HEK293 (cell line): ENCODE data around the gene MORF4L2.

Experiments used
- CTCF ChIA-PET: fragments of 350-600 bp; formaldehyde crosslinking; extraction: SDS; loops from one replicate; lab custom pipeline; 2021; ENCODE audit warnings: antibody characterized with exemption; lab: Yijun Ruan, JAX
- POLR2A ChIA-PET: fragments of 300-600 bp; formaldehyde crosslinking; extraction: SDS; loops from one replicate; lab custom pipeline; 2020; ENCODE audit warnings: antibody characterized with exemption, inconsistent platforms; lab: Yijun Ruan, JAX
- H3K27ac ChIP-seq: fragments of 200-500 bp; sonication (Bioruptor generic); 2 replicates; pipeline ENCODE4 v1.5.1; 2014; ENCODE audit warnings: low read depth, low read length, control low read depth, inconsistent platforms; ENCODE audit errors: extremely low read depth
- H3K36me3 ChIP-seq, 2 experiments: fragments of 200-500 bp in 1 of 2; sonication (Bioruptor generic) in 1 of 2; 1 replicate in 1 of 2; 2 replicates in 1 of 2; pipeline ENCODE4 v1.5.1; 2014 to 2017; ENCODE audit warnings: inconsistent platforms in 2 of 2, low read length in 2 of 2; ENCODE audit not compliant: control insufficient read depth in 2 of 2, insufficient read depth in 1 of 2
- H3K4me1 ChIP-seq: fragments of 200-500 bp; sonication (Bioruptor generic); 2 replicates; pipeline ENCODE4 v1.5.1; 2014; ENCODE audit warnings: mild to moderate bottlenecking, low read length, inconsistent platforms; ENCODE audit not compliant: control insufficient read depth, insufficient read depth
- H3K4me3 ChIP-seq: 2 replicates; pipeline ENCODE4 v1.5.1; 2011; ENCODE audit warnings: low read depth, mild to moderate bottlenecking, control low read depth, low read length, moderate library complexity
- H3K9me3 ChIP-seq: fragments of 200-500 bp; sonication (Bioruptor generic); 2 replicates; pipeline ENCODE4 v1.5.1; 2014; ENCODE audit warnings: low read depth, low read length, inconsistent platforms; ENCODE audit not compliant: control insufficient read depth, insufficient read depth
- EGR2 ChIP-seq: fragments of 450-650 bp; formaldehyde crosslinking; IDR thresholded peaks from 2 replicates; pipeline ENCODE4 v1.5.1; 2016; ENCODE audit warnings: low read depth, missing biosample characterization, missing genetic modification characterization
- GLIS2 ChIP-seq: fragments of 450-650 bp; formaldehyde crosslinking; IDR thresholded peaks from 2 replicates; pipeline ENCODE4 v1.5.1; 2016; ENCODE audit warnings: missing biosample characterization, missing genetic modification characterization
- KLF9 ChIP-seq: fragments of 450-650 bp; formaldehyde crosslinking; IDR thresholded peaks from 2 replicates; pipeline ENCODE4 v1.5.1; 2016; ENCODE audit warnings: missing biosample characterization, missing genetic modification characterization, low read depth
- MZF1 ChIP-seq: fragments of 450-650 bp; formaldehyde crosslinking; IDR thresholded peaks from 2 replicates; pipeline ENCODE4 v1.5.1; 2017; ENCODE audit warnings: missing biosample characterization, missing genetic modification characterization, borderline replicate concordance
- OSR2 ChIP-seq: fragments of 450-650 bp; formaldehyde crosslinking; IDR thresholded peaks from 2 replicates; pipeline ENCODE4 v1.5.1; 2016; ENCODE audit warnings: missing biosample characterization, missing genetic modification characterization
- SCRT2 ChIP-seq: fragments of 450-650 bp; formaldehyde crosslinking; IDR thresholded peaks from 2 replicates; pipeline ENCODE4 v1.5.1; 2016; ENCODE audit warnings: missing biosample characterization, missing genetic modification characterization
- SETDB1 ChIP-seq: IDR thresholded peaks from one replicate; pipeline ENCODE4 v1.6.1; 2017; ENCODE audit warnings: mild to moderate bottlenecking, low read length, moderate library complexity, mixed read lengths; ENCODE audit not compliant: insufficient read length
- ZBTB17 ChIP-seq: fragments of 450-650 bp; formaldehyde crosslinking; IDR thresholded peaks from 2 replicates; pipeline ENCODE4 v1.5.1; 2016; ENCODE audit warnings: missing biosample characterization, missing genetic modification characterization
- ZBTB21 ChIP-seq: fragments of 450-650 bp; formaldehyde crosslinking; IDR thresholded peaks from 2 replicates; pipeline ENCODE4 v1.5.1; 2017; ENCODE audit warnings: missing biosample characterization, missing genetic modification characterization
- ZBTB26 ChIP-seq: fragments of 450-650 bp; formaldehyde crosslinking; optimal IDR thresholded peaks from 2 replicates; pipeline ENCODE3; 2016; ENCODE audit warnings: missing biosample characterization, mild to moderate bottlenecking, missing genetic modification characterization
- ZBTB48 ChIP-seq: fragments of 450-650 bp; formaldehyde crosslinking; IDR thresholded peaks from 2 replicates; pipeline ENCODE4 v1.5.1; 2016; ENCODE audit warnings: missing biosample characterization, missing genetic modification characterization
- ZEB2 ChIP-seq: fragments of 450-650 bp; formaldehyde crosslinking; IDR thresholded peaks from 2 replicates; pipeline ENCODE4 v1.5.1; 2016; ENCODE audit warnings: missing biosample characterization, missing genetic modification characterization
- ZNF24 ChIP-seq: fragments of 450-650 bp; formaldehyde crosslinking; IDR thresholded peaks from 2 replicates; pipeline ENCODE4 v1.5.1; 2016; ENCODE audit warnings: missing biosample characterization, missing genetic modification characterization
- ZNF324 ChIP-seq: fragments of 450-650 bp; formaldehyde crosslinking; IDR thresholded peaks from 2 replicates; pipeline ENCODE4 v1.5.1; 2016; ENCODE audit warnings: missing biosample characterization, missing genetic modification characterization
- ZNF335 ChIP-seq: fragments of 450-650 bp; formaldehyde crosslinking; conservative IDR thresholded peaks from 2 replicates; pipeline ENCODE4 v1.5.1; 2016; ENCODE audit warnings: missing biosample characterization, missing genetic modification characterization
- ZNF354C ChIP-seq: fragments of 450-650 bp; formaldehyde crosslinking; IDR thresholded peaks from 2 replicates; pipeline ENCODE4 v1.5.1; 2016; ENCODE audit warnings: missing biosample characterization, missing genetic modification characterization, low read depth, borderline replicate concordance
- ZNF596 ChIP-seq: fragments of 450-650 bp; IDR thresholded peaks from 2 replicates; pipeline ENCODE4 v1.5.0; 2018; ENCODE audit warnings: missing biosample characterization, mild to moderate bottlenecking, missing genetic modification characterization, moderate library complexity
- ZNF629 ChIP-seq: fragments of 450-650 bp; formaldehyde crosslinking; IDR thresholded peaks from 2 replicates; pipeline ENCODE4 v1.5.1; 2017; ENCODE audit warnings: missing biosample characterization, missing genetic modification characterization
- ZNF654 ChIP-seq: fragments of 450-650 bp; formaldehyde crosslinking; IDR thresholded peaks from 2 replicates; pipeline ENCODE4 v1.5.1; 2016; ENCODE audit warnings: low read depth, missing biosample characterization, missing genetic modification characterization
- ZNF658 ChIP-seq: fragments of 450-650 bp; formaldehyde crosslinking; IDR thresholded peaks from 2 replicates; pipeline ENCODE4; 2016; ENCODE audit warnings: missing biosample characterization, missing genetic modification characterization
- ZNF660 ChIP-seq: fragments of 450-650 bp; IDR thresholded peaks from 2 replicates; pipeline ENCODE4 v1.5.1; 2018; ENCODE audit warnings: missing biosample characterization, mild to moderate bottlenecking, missing genetic modification characterization
- ZNF664 ChIP-seq: fragments of 450-650 bp; formaldehyde crosslinking; IDR thresholded peaks from 2 replicates; pipeline ENCODE4 v1.5.1; 2016; ENCODE audit warnings: missing biosample characterization, missing genetic modification characterization
- ZNF701 ChIP-seq: fragments of 450-650 bp; formaldehyde crosslinking; IDR thresholded peaks from 2 replicates; pipeline ENCODE4 v1.5.1; 2016; ENCODE audit warnings: missing biosample characterization, missing genetic modification characterization
- ZNF837 ChIP-seq: fragments of 450-650 bp; formaldehyde crosslinking; IDR thresholded peaks from 2 replicates; pipeline ENCODE4 v1.5.1; 2016; ENCODE audit warnings: missing biosample characterization, missing genetic modification characterization
- ZXDB ChIP-seq: fragments of 450-650 bp; formaldehyde crosslinking; IDR thresholded peaks from 2 replicates; pipeline ENCODE4 v1.5.1; 2016; ENCODE audit warnings: missing biosample characterization, missing genetic modification characterization
- TF ChIP-seq, protein P1 (sequence below): fragments of 450-650 bp; formaldehyde crosslinking; IDR thresholded peaks from 2 replicates; pipeline ENCODE4 v1.5.1; 2017; ENCODE audit warnings: missing biosample characterization, missing genetic modification characterization
- TF ChIP-seq, protein P2 (sequence below): fragments of 450-650 bp; formaldehyde crosslinking; IDR thresholded peaks from 2 replicates; pipeline ENCODE4 v1.5.1; 2016; ENCODE audit warnings: missing biosample characterization, missing genetic modification characterization
- TF ChIP-seq, protein P3 (sequence below): fragments of 450-650 bp; formaldehyde crosslinking; IDR thresholded peaks from 2 replicates; pipeline ENCODE4 v1.5.1; 2017; ENCODE audit warnings: missing biosample characterization, missing genetic modification characterization
- TF ChIP-seq, protein P4 (sequence below): fragments of 450-650 bp; formaldehyde crosslinking; IDR thresholded peaks from 2 replicates; pipeline ENCODE4 v1.5.1; 2016; ENCODE audit warnings: missing biosample characterization, missing genetic modification characterization

The MORF4L2 gene

DNA sequence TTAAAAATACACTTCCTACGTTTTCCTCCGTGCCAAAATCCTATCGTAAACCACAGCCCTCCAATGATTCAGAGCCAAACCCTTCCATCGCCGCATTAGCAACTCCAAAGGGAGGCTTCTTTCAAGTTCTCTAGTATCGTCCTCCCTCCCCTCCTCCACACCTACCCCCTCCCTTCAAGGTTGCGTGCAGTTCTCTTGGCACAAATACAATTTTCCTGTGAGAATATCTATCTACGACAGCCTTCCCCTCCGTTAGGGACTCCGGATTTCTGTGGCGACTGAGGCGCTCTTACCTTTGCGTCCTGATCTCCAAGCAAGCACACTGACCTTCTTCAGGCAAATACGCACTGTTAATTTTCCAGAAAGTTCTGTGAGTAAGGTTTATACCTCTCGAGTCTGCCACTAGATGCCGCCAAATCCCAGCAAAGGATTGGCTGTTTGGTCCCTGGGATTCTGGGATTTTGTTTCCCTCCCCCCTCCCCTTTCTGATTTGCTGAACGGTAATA is 1.2 kb upstream of the MORF4L2 start (continued):
- TF ChIP-seq SCRT2 (tag by site-specific recombination) (no peak), ZNF24 (tag by site-specific recombination) (0 out of 2 replicates have a peak, but pooled peaks have one; percentile 16), EGR2 (tag by site-specific recombination) (no peak), ZNF658 (no peak), ZEB2 (tag by site-specific recombination) (peak; percentile 31), ZNF324 (tag by site-specific recombination) (0 out of 2 replicates have a peak, but pooled peaks have one; percentile 55), ZBTB17 (tag by site-specific recombination) (peak; percentile 70), SETDB1 (peak; percentile 37), ZBTB48 (tag by site-specific recombination) (peak; percentile 49; the same call in 1 of the 2 replicates), MZF1 (peak; percentile 13; the same call in 1 of the 2 replicates), KLF9 (tag by site-specific recombination) (no peak), ZNF664 (0 out of 2 replicates have a peak, but pooled peaks have one; percentile 6), ZNF335 (tag by site-specific recombination) (0 out of 2 replicates have a peak, but pooled peaks have one; percentile 12), ZNF660 (tag by site-specific recombination) (peak; percentile 45), ZXDB (0 out of 2 replicates have a peak, but pooled peaks have one; percentile 15), ZBTB21 (no peak), ZNF629 (peak; percentile 53)
- TF ChIP-seq, protein P1, sequence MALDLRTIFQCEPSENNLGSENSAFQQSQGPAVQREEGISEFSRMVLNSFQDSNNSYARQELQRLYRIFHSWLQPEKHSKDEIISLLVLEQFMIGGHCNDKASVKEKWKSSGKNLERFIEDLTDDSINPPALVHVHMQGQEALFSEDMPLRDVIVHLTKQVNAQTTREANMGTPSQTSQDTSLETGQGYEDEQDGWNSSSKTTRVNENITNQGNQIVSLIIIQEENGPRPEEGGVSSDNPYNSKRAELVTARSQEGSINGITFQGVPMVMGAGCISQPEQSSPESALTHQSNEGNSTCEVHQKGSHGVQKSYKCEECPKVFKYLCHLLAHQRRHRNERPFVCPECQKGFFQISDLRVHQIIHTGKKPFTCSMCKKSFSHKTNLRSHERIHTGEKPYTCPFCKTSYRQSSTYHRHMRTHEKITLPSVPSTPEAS (tag by site-specific recombination), result 0 out of 2 replicates have a peak, but pooled peaks have one; percentile 11
- TF ChIP-seq, protein P2, sequence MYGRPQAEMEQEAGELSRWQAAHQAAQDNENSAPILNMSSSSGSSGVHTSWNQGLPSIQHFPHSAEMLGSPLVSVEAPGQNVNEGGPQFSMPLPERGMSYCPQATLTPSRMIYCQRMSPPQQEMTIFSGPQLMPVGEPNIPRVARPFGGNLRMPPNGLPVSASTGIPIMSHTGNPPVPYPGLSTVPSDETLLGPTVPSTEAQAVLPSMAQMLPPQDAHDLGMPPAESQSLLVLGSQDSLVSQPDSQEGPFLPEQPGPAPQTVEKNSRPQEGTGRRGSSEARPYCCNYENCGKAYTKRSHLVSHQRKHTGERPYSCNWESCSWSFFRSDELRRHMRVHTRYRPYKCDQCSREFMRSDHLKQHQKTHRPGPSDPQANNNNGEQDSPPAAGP (tag by site-specific recombination), result peak; percentile 47

DNA sequence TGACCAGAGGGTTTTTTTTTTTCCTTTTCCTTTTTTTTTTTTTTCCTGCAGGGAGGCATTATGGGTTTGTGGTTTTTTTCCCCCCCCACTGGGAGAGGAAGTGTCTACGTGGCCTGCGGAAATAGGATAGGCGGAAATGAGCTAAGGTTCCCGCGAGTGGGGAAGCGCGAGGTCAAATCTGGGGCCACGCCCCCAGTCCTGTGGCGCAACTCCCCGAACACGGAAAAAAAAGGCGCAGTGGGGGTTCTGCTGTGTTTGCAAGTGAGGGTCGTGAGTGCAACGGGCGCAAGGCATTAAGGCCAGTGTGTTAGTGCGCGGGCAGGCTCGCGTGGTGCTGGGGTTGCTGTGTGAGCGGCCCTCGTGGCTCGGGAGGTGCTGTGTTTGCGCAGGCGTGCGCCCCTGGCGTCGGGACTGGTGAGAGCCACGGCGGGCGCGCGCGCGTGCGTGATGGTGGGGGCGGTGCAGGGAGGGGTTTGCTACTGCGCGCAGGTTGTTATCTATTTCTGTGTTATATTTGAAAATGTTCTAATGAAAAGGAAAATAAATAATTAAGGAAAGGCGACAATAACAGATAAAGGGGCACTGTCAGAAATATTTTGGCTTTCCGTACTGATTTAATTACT is 685 bp upstream of the MORF4L2 start:
- no peaks in the 10 kb centered on the region for H3K9me3 ChIP-seq
- POLR2A ChIA-PET, result interaction anchor here (0.6 to 2.7 kb wide), 8 partner anchors 43 to 232 kb away, joined by 3 to 11 read pairs (median 4); partner anchors contain the start of gene TCEAL1
- CTCF ChIA-PET, result interaction anchor here (0.6 to 1.0 kb wide), 4 partner anchors 30 to 586 kb away, joined by 3 to 7 read pairs (median 4); no protein-coding TSS in a partner anchor
- peaks cover 23 to 33% of the 10 kb centered on the region in 2 experiments for H3K36me3 ChIP-seq
- H3K4me1 ChIP-seq, result peaks cover 2% of the 10 kb centered on the region; the same call in 1 of the 2 replicates
- H3K27ac ChIP-seq, result peak overlapping the region; percentile 87
- H3K4me3 ChIP-seq, result peak overlapping the region; percentile 53
- TF ChIP-seq, protein P3, sequence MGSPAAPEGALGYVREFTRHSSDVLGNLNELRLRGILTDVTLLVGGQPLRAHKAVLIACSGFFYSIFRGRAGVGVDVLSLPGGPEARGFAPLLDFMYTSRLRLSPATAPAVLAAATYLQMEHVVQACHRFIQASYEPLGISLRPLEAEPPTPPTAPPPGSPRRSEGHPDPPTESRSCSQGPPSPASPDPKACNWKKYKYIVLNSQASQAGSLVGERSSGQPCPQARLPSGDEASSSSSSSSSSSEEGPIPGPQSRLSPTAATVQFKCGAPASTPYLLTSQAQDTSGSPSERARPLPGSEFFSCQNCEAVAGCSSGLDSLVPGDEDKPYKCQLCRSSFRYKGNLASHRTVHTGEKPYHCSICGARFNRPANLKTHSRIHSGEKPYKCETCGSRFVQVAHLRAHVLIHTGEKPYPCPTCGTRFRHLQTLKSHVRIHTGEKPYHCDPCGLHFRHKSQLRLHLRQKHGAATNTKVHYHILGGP (tag by site-specific recombination), result no peak
- TF ChIP-seq ZNF596 (tag by site-specific recombination), result no peak
- TF ChIP-seq, protein P2 (tag by site-specific recombination), result peak; percentile 64; the same call in 1 of the 2 replicates
- peak; percentile 47; the same call in 1 of the 2 replicates for TF ChIP-seq GLIS2 (tag by site-specific recombination)
- peak; percentile 97 for TF ChIP-seq ZBTB26 (tag by site-specific recombination)
- TF ChIP-seq, protein P4, sequence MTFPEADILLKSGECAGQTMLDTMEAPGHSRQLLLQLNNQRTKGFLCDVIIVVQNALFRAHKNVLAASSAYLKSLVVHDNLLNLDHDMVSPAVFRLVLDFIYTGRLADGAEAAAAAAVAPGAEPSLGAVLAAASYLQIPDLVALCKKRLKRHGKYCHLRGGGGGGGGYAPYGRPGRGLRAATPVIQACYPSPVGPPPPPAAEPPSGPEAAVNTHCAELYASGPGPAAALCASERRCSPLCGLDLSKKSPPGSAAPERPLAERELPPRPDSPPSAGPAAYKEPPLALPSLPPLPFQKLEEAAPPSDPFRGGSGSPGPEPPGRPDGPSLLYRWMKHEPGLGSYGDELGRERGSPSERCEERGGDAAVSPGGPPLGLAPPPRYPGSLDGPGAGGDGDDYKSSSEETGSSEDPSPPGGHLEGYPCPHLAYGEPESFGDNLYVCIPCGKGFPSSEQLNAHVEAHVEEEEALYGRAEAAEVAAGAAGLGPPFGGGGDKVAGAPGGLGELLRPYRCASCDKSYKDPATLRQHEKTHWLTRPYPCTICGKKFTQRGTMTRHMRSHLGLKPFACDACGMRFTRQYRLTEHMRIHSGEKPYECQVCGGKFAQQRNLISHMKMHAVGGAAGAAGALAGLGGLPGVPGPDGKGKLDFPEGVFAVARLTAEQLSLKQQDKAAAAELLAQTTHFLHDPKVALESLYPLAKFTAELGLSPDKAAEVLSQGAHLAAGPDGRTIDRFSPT (tag by site-specific recombination), result no peak
- peak; percentile 95 for TF ChIP-seq KLF9 (tag by site-specific recombination)
- no peak for TF ChIP-seq OSR2 (tag by site-specific recombination)
- no peak for TF ChIP-seq ZNF654 (tag by site-specific recombination)
- TF ChIP-seq ZNF354C (tag by site-specific recombination), result no peak
- no peak for TF ChIP-seq ZNF701 (tag by site-specific recombination)
- no peak for TF ChIP-seq ZNF837 (tag by site-specific recombination)
